GM12878 (cell line): ENCODE measurements around the gene CSRNP2. TPM values are rescaled to one million over a fixed set of nuclear protein-coding genes. Genes with fewer than 3 reads are reported as not detected.

ENCODE experiments used
- ATAC-seq: fragments of 200-7000 bp; cut with Tn5 transposase; 3 replicates; pipeline ENCODE4 v1.9.1; 2020; ENCODE audit warnings: mild to moderate bottlenecking, moderate library complexity
- BruUV-seq: library from RNA; stranded (reverse); fragments of 400-500 nt; replicated peaks from 2 replicates; lab custom pipeline; 2021; lab: Mats Ljungman, UMichigan
- CTCF ChIA-PET: fragments of 300-600 bp; sonication (Branson Sonifier 250); formaldehyde crosslinking; extraction: SDS; loops from one replicate; lab custom pipeline; 2021; ENCODE audit warnings: inconsistent platforms; lab: Yijun Ruan, JAX
- POLR2A ChIA-PET: fragments of 350-600 bp; formaldehyde crosslinking; extraction: SDS; loops from one replicate; lab custom pipeline; 2021; ENCODE audit warnings: inconsistent platforms; lab: Charles Lee
- RAD21 ChIA-PET: fragments of 300-600 bp; sonication (Branson Sonifier 250); formaldehyde crosslinking; loops from one replicate; lab custom pipeline; 2023; ENCODE audit warnings: antibody characterized with exemption; ENCODE audit not compliant: unreplicated experiment; lab: Charles Lee
- SMC1A ChIA-PET: fragments of 300-600 bp; sonication (Branson Sonifier 250); formaldehyde crosslinking; loops from one replicate; lab custom pipeline; 2023; ENCODE audit not compliant: unreplicated experiment, uncharacterized antibody; lab: Charles Lee
- DNase-seq: peaks from one replicate; pipeline ENCODE4 v3.0.0-alpha.2; 2011; ENCODE audit warnings: low read depth, low spot score
- FAIRE-seq: peaks from 3 replicates; lab custom pipeline; 2011; peaks lifted over from hg19 to GRCh38; lab: Jason Lieb, UNC
- H2AFZ ChIP-seq: 2 replicates; pipeline ENCODE4 v1.6.0; 2011; ENCODE audit warnings: low read depth, low read length, control low read depth; ENCODE audit not compliant: control insufficient read depth
- H3K27ac ChIP-seq: 2 replicates; pipeline ENCODE4 v1.5.1; 2011; ENCODE audit warnings: control low read depth; ENCODE audit not compliant: control insufficient read depth, insufficient read depth
- H3K27me3 ChIP-seq, 2 experiments: replicated peaks in 1 of 2; 2 replicates each; pipeline versions ENCODE4 v1.6.0 to v1.6.1; 2011; ENCODE audit warnings: low read length in 1 of 2; ENCODE audit not compliant: control insufficient read depth in 2 of 2, insufficient read depth in 2 of 2
- H3K36me3 ChIP-seq, 2 experiments: 2 replicates each; pipeline ENCODE4 v1.5.1; 2011; ENCODE audit warnings: low read length in 1 of 2; ENCODE audit not compliant: control insufficient read depth in 2 of 2, insufficient read depth in 2 of 2
- H3K4me1 ChIP-seq: 2 replicates; pipeline ENCODE4 v1.6.1; 2011; ENCODE audit warnings: mild to moderate bottlenecking, low read length, moderate library complexity, mixed read lengths; ENCODE audit not compliant: control insufficient read depth, insufficient read depth
- H3K4me2 ChIP-seq: 2 replicates; pipeline ENCODE4 v1.6.0; 2011; ENCODE audit warnings: control low read depth; ENCODE audit not compliant: control insufficient read depth, insufficient read depth
- H3K4me3 ChIP-seq: fragments of 200-600 bp; sonication (generic); 2 replicates; pipeline ENCODE4 v1.5.1; 2016
- H3K79me2 ChIP-seq: 2 replicates; pipeline ENCODE4 v1.6.0; 2011; ENCODE audit warnings: low read length; ENCODE audit not compliant: control insufficient read depth, insufficient read depth
- H3K9ac ChIP-seq: 2 replicates; pipeline ENCODE4 v1.8.0; 2011; ENCODE audit warnings: low read length, control low read depth, mixed read lengths; ENCODE audit not compliant: control insufficient read depth, insufficient read depth
- H3K9me3 ChIP-seq: replicated peaks from 3 replicates; pipeline ENCODE4 v1.5.1; 2011; ENCODE audit warnings: mild to moderate bottlenecking, low read length; ENCODE audit not compliant: control insufficient read depth, insufficient read depth
- H4K20me1 ChIP-seq: 2 replicates; pipeline ENCODE4 v1.6.0; 2011; ENCODE audit not compliant: control insufficient read depth, insufficient read depth
- BACH1 ChIP-seq: fragments of 450-650 bp; IDR thresholded peaks from 2 replicates; pipeline ENCODE4 v1.6.1; 2017; ENCODE audit warnings: mild to moderate bottlenecking, borderline replicate concordance
- BHLHE40 ChIP-seq, 2 experiments: fragments of 450-650 bp in 1 of 2; IDR thresholded peaks; 2 replicates each; pipeline ENCODE4 v1.6.1; 2011 to 2017; ENCODE audit warnings: low read depth in 2 of 2, borderline replicate concordance in 1 of 2, improper control_type of control experiment in 1 of 2, low read length in 1 of 2, mild to moderate bottlenecking in 1 of 2
- CBX5 ChIP-seq: sonication (generic); IDR thresholded peaks from 2 replicates; pipeline ENCODE4 v1.6.1; 2016; ENCODE audit warnings: low read depth, moderate library complexity, mild to moderate bottlenecking, inconsistent platforms
- CHD4 ChIP-seq: fragments of 200-600 bp; sonication (generic); IDR thresholded peaks from 2 replicates; pipeline ENCODE4 v1.6.1; 2016; ENCODE audit warnings: mild to moderate bottlenecking
- CREM ChIP-seq: IDR thresholded peaks from 2 replicates; pipeline ENCODE4 v1.6.1; 2014; ENCODE audit warnings: antibody characterized with exemption, low read depth
- ESRRA ChIP-seq: IDR thresholded peaks from 2 replicates; pipeline ENCODE4 v1.6.1; 2012; ENCODE audit warnings: mild to moderate bottlenecking, low read length, improper control_type of control experiment
- FOXK2 ChIP-seq: fragments of 450-650 bp; IDR thresholded peaks from 2 replicates; pipeline ENCODE4 v1.6.1; 2017; ENCODE audit warnings: mild to moderate bottlenecking, moderate library complexity
- IKZF2 ChIP-seq, 2 experiments: fragments of 450-650 bp; IDR thresholded peaks; 2 replicates each; pipeline ENCODE4 v1.6.1; 2017; ENCODE audit warnings: mild to moderate bottlenecking in 2 of 2, moderate library complexity in 2 of 2
- MXI1 ChIP-seq: fragments of 150-350 bp; IDR thresholded peaks from 2 replicates; pipeline ENCODE4 v1.6.1; 2011; ENCODE audit warnings: low read depth, mild to moderate bottlenecking, inconsistent platforms, low read length, improper control_type of control experiment
- NRF1 ChIP-seq: conservative IDR thresholded peaks from 2 replicates; pipeline ENCODE4 v1.6.1; 2011; ENCODE audit warnings: mild to moderate bottlenecking, low read depth, low read length, improper control_type of control experiment
- RAD21 ChIP-seq: IDR thresholded peaks from 2 replicates; pipeline ENCODE4 v1.6.1; 2011; ENCODE audit warnings: mild to moderate bottlenecking, low read depth, low read length, moderate library complexity; ENCODE audit not compliant: insufficient read depth
- RELA ChIP-seq: fragments of 450-650 bp; IDR thresholded peaks from 2 replicates; pipeline ENCODE4 v1.8.0; 2014; ENCODE audit warnings: borderline replicate concordance; ENCODE audit not compliant: partially characterized antibody
- SMARCA5 ChIP-seq: fragments of 450-650 bp; IDR thresholded peaks from 2 replicates; pipeline ENCODE4 v1.6.1; 2017; ENCODE audit warnings: mild to moderate bottlenecking
- TAF1 ChIP-seq: IDR thresholded peaks from 2 replicates; pipeline ENCODE4 v1.6.1; 2011; ENCODE audit warnings: mild to moderate bottlenecking, low read depth, low read length, borderline replicate concordance
- ZNF274 ChIP-seq: IDR thresholded peaks from one replicate; pipeline ENCODE4 v1.8.0; 2011; ENCODE audit not compliant: insufficient read length, insufficient read depth
- WGBS: methylation state at CpG from one replicate; pipeline ENCODE4 v1.1.6; 2016; ENCODE audit warnings: low lambda C conversion rate; ENCODE audit not compliant: insufficient replicate concordance, insufficient coverage; ENCODE audit errors: missing lambda C conversion rate; 5-methylcytosine and 5-hydroxymethylcytosine counted together
- in situ Hi-C: fragments of 300-500 bp; cut with MboI; formaldehyde crosslinking; loops from 9 replicates; pipeline ENCODE4 v1.14.3; 2018; ENCODE audit warnings: mixed read lengths
- intact Hi-C: fragments of 100-400 bp; cut with micrococcal nuclease; formaldehyde crosslinking; loops from one replicate; pipeline ENCODE4 v1.14.2; 2022; ENCODE audit not compliant: unreplicated experiment
- polyA plus RNA-seq, 11 experiments: library from polyadenylated mRNA; depleted of rRNA in 4 of 11; unstranded in 6 of 11; stranded (reverse) in 5 of 11; fragments of >200 nt; fragmentation: Nextera tagmentation in 4 of 11; fragmentation: Illumina TruSeq in 1 of 11; extraction: Ambion mirVana in 4 of 11; extraction: Trizol in 1 of 11; gene quantifications; 1 replicate in 1 of 11; 2 replicates in 10 of 11; pipeline versions ENCODE4 v1.2.1 to v1.2.3, GENCODE V29; 2011 to 2016; ENCODE audit warnings: inconsistent platforms in 2 of 11, missing spikeins in 2 of 11, low read depth in 1 of 11
- total RNA-seq, 4 experiments: library from RNA; depleted of rRNA in 3 of 4; stranded (reverse); fragments of >200 nt in 3 of 4; fragmentation: Illumina TruSeq in 1 of 4; extraction: Trizol in 1 of 4; gene quantifications; 2 replicates each; pipeline versions ENCODE4 v1.2.1 to v1.2.3, GENCODE V29; 2013 to 2021
- TF ChIP-seq, protein P1 (sequence below): fragments of 450-650 bp; conservative IDR thresholded peaks from 2 replicates; pipeline ENCODE4 v1.6.1; 2017; ENCODE audit warnings: mild to moderate bottlenecking, moderate library complexity
- TF ChIP-seq, protein P2 (sequence below): fragments of 450-650 bp; IDR thresholded peaks from 2 replicates; pipeline ENCODE4 v1.6.1; 2018; ENCODE audit warnings: mild to moderate bottlenecking, low read depth, moderate library complexity; ENCODE audit not compliant: partially characterized antibody
- TF ChIP-seq, protein P3 (sequence below): fragments of 450-650 bp; IDR thresholded peaks from 2 replicates; pipeline ENCODE4 v1.6.1; 2017; ENCODE audit warnings: mild to moderate bottlenecking

Gene CSRNP2
- total and polyA plus RNA-seq, 10 of the 15 experiments (the other 5 are each of a cell fraction or from before 2014, with no cell fraction given) = 1.2 to 12.1 (median 6.3) TPM

DNA sequence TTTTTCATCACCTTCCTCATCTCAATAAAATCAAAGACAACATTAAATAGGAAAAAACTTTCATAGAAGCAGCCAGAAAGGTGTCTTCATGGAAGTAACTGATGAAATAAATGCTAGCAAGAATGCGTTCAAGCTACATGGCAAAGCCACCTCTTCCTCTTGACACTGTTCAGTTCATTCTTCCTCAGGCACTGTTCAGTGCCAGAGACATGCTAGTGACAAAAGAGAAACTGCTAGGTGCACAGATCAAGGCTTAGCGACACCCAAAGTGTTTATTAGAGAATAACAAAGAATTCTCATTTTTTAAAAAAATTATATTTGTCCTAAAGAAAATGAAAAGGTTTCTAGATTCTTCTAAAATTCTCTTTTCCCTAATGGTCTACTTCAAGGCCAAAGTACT, 64.4 kb downstream of the CSRNP2 start:
- H3K9ac ChIP-seq = no peak overlapping the region

More for the DNA sequence above, 64.4 kb downstream of the CSRNP2 start:
- intact Hi-C loops (no loop called here), in situ Hi-C loops (no loop called here)
- FAIRE-seq (no peak), ATAC-seq (no peak), DNase-seq (no peak)
- no TSS peak for BruUV-seq
- Histone ChIP-seq H2AFZ (no peak overlapping the region), H3K9me3 (no peaks in the 10 kb centered on the region), H3K4me2 (no peak overlapping the region), H3K27me3 (no peaks in the 10 kb centered on the region), H3K36me3 (no peaks in the 10 kb centered on the region), H3K4me3 (no peak overlapping the region), H3K27ac (no peak overlapping the region), H4K20me1 (no peaks in the 10 kb centered on the region), H3K4me1 (peaks cover 4% of the 10 kb centered on the region; the same call in 1 of the 2 replicates), H3K79me2 (peaks cover 25% of the 10 kb centered on the region)
- CTCF ChIA-PET = interaction anchor here (0.6 to 1.9 kb wide), 4 partner anchors 9 to 503 kb away, joined by 3 to 8 read pairs (median 3); no protein-coding TSS in a partner anchor
- SMC1A ChIA-PET = interaction anchor here (0.6 to 2.0 kb wide), 5 partner anchors 10 to 193 kb away, joined by 3 to 11 read pairs (median 3); no protein-coding TSS in a partner anchor
- POLR2A ChIA-PET = interaction anchor here (0.7 kb wide), 2 partner anchors 17 to 104 kb away, joined by 3 to 4 read pairs; no protein-coding TSS in a partner anchor
- TF ChIP-seq RELA (no peak), MXI1 (no peak), NRF1 (no peak), CHD4 (no peak), CREM (no peak), BACH1 (no peak), FOXK2 (no peak), RAD21 (no peak), SMARCA5 (no peak), CBX5 (no peak), TAF1 (no peak), IKZF2 (IDR thresholded peaks at IDR 0.05) (no peak), ZNF274 (no peak), ESRRA (no peak), BHLHE40 (IDR thresholded peaks at IDR 0.05; ENCODE audit: borderline replicate concordance in 1 of 2, low read depth in 2 of 2, low read length in 1 of 2) (no peak)
- TF ChIP-seq, protein P1, sequence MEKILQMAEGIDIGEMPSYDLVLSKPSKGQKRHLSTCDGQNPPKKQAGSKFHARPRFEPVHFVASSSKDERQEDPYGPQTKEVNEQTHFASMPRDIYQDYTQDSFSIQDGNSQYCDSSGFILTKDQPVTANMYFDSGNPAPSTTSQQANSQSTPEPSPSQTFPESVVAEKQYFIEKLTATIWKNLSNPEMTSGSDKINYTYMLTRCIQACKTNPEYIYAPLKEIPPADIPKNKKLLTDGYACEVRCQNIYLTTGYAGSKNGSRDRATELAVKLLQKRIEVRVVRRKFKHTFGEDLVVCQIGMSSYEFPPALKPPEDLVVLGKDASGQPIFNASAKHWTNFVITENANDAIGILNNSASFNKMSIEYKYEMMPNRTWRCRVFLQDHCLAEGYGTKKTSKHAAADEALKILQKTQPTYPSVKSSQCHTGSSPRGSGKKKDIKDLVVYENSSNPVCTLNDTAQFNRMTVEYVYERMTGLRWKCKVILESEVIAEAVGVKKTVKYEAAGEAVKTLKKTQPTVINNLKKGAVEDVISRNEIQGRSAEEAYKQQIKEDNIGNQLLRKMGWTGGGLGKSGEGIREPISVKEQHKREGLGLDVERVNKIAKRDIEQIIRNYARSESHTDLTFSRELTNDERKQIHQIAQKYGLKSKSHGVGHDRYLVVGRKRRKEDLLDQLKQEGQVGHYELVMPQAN = no peak
- TF ChIP-seq, protein P2, sequence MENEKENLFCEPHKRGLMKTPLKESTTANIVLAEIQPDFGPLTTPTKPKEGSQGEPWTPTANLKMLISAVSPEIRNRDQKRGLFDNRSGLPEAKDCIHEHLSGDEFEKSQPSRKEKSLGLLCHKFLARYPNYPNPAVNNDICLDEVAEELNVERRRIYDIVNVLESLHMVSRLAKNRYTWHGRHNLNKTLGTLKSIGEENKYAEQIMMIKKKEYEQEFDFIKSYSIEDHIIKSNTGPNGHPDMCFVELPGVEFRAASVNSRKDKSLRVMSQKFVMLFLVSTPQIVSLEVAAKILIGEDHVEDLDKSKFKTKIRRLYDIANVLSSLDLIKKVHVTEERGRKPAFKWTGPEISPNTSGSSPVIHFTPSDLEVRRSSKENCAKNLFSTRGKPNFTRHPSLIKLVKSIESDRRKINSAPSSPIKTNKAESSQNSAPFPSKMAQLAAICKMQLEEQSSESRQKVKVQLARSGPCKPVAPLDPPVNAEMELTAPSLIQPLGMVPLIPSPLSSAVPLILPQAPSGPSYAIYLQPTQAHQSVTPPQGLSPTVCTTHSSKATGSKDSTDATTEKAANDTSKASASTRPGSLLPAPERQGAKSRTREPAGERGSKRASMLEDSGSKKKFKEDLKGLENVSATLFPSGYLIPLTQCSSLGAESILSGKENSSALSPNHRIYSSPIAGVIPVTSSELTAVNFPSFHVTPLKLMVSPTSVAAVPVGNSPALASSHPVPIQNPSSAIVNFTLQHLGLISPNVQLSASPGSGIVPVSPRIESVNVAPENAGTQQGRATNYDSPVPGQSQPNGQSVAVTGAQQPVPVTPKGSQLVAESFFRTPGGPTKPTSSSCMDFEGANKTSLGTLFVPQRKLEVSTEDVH = no peak
- TF ChIP-seq, protein P3, sequence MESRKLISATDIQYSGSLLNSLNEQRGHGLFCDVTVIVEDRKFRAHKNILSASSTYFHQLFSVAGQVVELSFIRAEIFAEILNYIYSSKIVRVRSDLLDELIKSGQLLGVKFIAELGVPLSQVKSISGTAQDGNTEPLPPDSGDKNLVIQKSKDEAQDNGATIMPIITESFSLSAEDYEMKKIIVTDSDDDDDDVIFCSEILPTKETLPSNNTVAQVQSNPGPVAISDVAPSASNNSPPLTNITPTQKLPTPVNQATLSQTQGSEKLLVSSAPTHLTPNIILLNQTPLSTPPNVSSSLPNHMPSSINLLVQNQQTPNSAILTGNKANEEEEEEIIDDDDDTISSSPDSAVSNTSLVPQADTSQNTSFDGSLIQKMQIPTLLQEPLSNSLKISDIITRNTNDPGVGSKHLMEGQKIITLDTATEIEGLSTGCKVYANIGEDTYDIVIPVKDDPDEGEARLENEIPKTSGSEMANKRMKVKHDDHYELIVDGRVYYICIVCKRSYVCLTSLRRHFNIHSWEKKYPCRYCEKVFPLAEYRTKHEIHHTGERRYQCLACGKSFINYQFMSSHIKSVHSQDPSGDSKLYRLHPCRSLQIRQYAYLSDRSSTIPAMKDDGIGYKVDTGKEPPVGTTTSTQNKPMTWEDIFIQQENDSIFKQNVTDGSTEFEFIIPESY = no peak
- RAD21 ChIA-PET = interaction anchor here (1.3 kb wide), 1 partner anchor 90 kb away, joined by 3 read pairs; no protein-coding TSS in a partner anchor
- 100% methylated on average over 2 of the region's 2 CpGs for WGBS
